GM21447 (cell line): ENCODE results near the gene RHOBTB3.

Source experiments
- ATAC-seq: cut with Tn5 transposase; IDR thresholded peaks from one replicate; pipeline ENCODE4 v1.9.1; 2021; ENCODE audit not compliant: unreplicated experiment

RHOBTB3 gene

DNA sequence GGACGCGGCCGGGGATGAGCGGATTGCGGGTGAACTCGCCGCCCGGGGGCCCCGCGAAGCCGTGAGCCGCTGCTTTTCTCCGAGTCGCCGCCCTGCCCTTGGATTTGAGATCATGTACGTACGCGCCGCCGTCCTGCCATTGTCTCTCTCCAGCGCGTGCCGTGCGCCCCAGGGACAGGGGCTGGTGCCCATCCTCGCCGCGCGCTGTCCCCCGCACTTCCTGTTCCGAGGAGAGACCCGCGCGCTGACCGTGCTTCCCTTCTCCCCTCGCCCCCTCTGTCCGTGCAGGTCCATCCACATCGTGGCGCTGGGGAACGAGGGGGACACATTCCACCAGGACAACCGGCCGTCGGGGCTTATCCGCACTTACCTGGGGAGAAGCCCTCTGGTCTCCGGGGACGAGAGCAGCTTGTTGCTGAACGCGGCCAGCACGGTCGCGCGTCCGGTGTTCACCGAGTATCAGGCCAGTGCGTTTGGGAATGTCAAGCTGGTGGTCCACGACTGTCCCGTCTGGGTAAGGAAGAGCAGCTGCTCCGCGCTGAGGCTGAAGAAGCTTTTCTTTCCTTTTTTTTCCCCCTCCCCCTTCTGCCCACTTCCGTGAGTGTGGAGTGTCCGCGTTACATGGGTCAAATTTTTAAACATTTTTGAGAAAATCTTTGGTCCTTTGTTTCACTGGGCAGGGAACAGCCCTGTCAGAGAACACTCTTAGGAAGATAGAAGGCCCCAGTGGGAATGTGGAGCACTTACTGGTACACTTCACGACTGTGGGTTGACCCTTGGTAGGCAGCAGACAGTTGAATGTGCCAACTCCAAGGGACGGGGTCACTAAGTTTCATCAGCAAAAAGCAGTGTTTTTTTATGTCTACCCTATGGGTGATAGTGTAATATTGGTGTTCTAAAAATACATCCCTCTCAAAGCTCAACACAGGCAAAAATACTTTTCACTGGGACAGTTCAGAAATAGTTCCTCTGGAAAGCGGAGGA lies 727 bp downstream of the RHOBTB3 start:
- ATAC-seq = peak; percentile 28

DNA sequence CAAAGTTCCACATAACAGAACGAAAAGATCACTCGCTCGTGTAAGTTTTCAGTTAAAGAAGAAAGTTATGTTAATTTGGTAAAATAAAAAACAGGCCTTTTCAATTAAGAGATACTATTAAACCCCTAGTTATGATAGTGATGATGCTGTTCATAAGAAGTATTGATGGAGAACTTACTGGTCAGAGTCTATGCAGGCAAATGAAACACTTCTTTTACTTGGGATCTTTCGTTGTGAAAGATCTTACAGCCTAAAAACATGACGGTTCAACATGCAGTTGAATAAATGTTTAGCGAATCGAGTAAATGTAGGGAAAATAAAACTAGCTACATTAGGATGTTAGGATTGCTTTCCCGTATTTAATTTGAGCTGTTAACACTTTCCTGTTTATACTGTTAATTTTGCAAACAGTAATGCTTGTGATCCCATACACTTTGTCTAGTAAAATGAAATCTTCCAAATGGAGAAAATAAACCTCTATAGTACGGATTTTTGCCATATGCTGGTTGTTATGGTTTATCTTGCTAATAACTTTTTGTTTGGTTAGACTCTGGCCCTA lies 2.0 kb downstream of the RHOBTB3 start:
- ATAC-seq = no peak

DNA sequence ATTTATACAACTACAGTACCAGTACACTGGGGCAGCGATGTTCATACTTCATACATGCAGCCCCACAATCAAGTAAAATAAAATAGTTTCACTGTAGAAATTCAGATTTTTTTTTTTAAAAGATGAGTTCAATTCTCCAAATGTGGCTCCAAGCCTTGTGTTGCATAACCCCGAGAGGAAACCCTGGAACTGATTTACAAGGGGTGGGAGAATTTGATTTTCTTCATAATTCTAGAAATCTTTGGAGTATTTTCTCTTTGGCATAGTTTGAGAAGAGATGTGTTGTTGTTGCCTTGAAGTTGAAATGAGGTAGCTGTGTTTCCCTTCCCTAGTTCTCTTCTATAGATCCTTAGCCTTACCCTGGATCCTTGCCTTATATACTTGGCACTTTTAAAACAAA lies 3.1 kb downstream of the RHOBTB3 start:
- no peak for ATAC-seq

DNA sequence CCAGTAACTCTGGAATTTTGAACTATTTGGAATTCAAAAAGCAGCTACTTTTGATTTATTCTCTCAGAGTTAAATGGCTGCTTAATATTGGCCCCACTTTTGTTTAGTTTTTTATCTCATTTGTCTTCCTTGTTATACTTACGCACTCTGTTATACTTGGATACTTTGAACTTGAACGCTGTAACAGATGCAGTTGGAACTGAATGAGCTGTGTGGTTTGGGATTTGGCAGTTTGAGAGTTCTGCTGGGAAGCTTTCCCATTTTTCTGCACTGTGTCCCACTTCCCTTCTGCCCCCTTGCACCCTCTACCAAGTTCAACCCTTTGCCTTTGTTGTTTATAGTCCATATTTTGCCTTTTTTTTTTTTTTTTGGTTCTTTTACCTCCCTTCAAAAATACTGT lies 3.8 kb downstream of the RHOBTB3 start:
- no peak for ATAC-seq

DNA sequence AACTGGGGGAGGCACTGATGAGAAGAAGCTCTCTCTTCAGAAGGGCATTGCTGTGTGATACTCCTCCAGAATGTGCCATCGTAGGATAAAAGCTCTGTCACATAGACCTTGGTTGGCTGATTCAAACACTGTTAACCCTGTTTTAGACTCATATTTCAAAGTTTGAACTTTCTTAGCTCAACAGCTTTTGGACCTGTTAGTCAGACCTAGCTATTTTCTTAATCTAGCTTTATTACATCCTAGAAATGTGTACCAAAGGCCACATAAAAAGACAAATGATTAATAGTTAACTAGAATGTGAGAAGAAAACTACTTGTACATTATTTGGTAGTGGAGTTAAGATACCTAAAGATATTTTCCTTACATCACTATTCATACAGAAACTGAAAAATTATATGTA lies 4.3 kb downstream of the RHOBTB3 start:
- ATAC-seq = no peak

DNA sequence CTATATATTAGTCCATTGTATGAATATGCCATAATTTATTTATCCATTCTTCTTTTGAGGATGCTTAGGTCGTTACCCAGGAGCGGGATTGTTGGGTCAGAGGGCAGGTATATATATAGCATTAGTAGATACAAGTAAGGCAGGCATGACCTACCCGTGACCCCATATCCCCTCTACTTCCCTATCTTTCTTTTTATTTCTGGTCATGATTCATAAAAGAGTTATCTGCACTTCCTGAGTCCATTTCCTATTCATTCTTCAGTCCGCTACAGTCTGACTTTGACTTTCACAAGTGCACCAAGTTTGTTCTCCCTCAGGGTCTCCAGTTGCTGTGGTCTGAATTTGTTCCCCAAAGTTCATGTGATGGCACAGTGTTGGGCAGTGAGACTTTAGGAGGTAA lies 6.9 kb downstream of the RHOBTB3 start:
- ATAC-seq = no peak

DNA sequence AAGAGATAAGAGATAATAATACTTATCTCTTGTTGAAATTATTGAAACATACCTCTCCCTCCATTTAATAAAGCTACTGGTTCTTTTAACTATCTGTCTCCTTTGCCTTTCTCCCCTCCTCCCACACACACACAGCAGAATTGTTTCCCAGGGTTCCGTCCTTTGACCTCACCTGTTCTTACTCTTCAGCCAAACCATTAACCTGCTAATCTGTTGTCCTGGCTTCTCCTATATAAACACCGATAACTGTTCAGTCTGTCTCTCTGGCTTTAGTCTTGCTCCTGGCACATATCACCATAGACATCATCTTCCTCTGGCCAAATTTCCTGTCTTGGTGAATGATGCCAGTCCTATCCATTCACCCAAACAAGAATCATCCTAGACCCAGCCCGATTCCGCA lies 7.7 kb downstream of the RHOBTB3 start:
- ATAC-seq = no peak

DNA sequence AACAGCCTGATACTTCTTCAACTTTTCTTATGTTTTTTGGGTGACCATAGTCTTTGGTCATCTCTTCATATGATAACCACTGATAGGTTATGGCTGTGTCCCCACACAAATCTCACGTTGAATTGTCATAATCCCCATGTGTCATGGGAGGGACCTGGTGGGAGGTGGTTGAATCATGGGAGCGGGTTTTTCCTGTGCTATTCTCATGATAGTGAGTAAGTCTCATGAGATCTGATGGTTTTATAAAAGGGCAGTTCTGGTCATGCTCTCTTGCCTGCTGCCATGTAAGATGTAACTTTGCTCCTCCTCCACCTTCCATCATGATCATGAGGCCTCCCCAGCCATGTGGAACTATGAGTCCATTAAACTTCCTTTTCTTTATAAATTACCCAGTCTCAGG lies 8.7 kb downstream of the RHOBTB3 start:
- ATAC-seq = no peak

DNA sequence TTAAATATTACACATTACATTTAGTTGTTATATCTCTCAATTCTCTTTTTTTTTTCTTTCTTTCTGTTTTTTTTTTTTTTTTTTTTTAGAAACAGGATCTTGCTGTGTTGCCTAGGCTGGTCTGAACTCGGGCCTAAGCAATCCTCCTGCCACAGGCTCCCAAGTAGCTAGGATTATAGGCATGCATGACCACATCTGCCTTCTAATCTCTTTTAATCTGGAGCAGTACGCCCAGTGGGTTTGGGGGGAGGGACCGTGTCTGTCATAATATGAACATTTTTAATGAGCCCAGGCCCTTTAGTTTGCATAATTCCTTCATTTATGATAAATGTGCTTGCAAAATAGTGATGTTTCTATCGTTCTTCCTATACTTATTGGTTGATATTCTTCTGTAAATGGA lies 10.3 kb downstream of the RHOBTB3 start:
- ATAC-seq = no peak

DNA sequence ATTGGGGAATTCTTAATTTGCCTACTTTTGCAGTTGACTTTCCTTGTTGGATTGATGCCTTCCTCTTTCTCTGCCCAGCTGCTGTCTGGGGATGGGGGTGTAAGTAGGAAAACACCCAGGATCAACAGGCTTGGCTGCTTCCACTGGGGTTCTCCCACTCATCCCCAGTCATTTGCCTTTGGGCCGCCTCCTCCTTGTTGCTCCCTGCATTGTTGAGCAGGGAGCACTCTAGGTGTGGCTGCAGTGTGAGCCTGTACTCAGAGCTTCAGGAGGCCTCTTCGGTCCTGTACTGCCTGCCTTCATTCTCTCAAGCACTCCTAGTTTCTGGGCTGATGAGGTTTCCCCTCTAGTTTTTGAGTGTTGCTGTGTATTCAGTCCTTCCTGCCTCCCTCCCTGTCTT lies 12.1 kb downstream of the RHOBTB3 start:
- no peak for ATAC-seq

DNA sequence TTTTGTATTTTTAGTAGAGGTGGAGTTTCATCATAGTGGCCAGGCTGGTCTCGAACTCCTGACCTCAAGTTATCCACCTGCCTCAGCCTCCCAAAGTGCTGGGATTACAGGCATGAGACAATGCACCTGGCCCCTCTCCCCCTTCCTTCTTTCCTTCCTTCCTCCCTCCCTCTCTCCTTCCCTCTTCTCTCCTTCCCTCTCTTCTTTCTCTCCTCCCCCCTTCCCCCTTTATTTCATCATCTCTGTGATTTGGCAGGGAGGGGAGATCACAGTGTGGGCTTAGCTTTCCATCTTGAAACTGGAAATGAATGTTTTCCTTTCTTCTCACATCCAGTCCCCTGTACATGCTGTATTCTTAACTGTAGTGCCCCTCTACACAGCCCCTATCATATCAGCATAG lies 12.7 kb downstream of the RHOBTB3 start:
- no peak for ATAC-seq

DNA sequence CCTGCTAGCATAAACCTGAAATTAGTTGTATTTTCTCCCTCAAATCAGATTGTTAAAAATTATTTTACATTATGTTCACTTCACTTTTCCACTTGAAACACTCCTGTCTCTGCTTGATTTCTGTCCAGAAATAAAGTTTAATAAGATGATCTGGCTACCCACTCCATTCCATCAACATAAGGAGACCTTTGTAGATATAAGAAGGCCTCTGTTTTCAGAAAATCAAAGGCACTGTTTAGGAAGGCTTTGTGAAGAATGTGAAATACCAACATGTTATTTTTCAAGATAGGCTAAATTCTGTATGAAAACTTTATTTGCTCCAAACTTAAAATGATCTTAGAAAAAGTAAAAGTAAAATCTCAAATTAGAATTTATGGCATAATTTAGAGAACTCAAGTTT lies 15.1 kb downstream of the RHOBTB3 start:
- ATAC-seq = no peak

DNA sequence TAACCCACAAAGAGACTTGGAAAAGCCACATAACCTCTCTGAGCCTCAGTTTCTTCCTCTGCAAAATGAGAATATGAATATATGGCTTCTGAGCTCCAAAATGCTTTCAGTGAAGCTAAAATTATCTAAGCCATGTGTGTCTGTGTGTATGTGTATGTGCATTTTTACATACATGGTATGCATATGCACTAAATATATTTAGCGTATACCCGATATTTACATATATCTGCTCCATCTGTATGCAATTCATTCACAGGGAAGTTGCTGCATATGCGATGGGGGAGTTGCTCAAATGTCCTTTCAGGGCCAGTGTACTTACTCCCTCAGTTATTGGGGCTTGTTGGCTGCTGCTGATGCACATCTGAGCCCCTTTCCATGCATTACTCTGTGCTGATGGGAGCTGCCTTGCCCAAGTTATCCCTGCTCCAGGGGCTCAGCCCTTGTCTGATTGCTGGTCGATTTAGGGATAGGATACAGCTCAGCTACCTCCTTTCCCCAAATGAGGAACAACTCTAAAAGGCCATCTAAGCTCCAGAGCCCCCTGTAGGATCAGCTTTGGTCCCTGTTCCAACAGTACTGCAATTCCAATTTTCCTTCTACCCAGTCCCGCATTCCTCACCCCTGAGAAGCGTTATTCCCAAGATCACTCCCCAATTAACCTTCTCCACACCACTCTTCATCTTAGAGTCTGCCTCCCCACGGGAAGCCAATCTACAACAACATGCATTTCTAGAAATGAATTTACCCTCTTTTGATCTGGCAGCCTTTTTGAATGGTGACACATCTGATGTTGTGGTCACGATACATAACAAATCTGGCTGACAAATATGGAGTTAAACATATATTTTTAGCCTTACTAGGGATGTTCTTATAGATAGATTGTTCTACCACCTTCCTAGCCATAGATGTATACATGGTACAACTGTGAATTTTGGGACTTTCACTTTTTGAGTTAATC lies 15.9 kb downstream of the RHOBTB3 start:
- no peak for ATAC-seq

DNA sequence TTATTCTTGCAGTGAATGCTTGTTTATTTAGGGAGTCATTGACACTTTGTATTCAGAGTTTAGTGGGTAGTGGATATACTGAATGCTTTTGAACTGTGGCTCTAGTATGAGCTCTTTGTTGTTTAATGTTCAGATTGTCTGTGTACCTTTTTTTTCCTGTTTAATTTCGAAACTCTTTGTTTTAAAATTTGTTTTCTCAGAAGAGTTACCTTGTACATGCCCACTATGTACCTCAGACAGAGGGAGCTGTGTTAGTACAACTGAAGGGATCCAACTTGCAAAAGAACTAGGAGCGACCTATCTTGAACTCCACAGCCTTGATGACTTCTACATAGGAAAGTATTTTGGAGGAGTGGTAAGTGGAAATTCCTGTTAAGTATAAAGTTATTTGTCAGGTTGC lies 17.0 kb downstream of the RHOBTB3 start:
- no peak for ATAC-seq

DNA sequence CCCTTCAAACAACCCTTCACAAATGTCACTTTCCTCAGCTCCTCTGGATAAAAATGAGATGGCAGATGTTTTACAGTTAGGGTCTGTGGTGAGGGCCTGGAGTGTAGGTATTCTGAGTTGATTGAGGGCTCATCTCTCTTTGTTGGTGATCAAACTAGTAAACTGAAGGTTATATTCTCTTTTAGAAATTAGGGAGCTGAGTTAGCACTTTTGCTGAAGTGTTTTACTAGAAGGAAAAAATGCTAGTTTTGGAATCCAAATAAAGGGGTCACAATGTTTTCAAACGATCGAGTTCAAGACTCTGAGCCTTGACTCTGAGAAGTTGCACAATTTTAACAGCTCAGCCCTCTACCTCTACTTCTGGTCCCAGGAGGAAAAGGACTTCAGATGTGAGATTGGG lies 23.4 kb downstream of the RHOBTB3 start:
- ATAC-seq = no peak

DNA sequence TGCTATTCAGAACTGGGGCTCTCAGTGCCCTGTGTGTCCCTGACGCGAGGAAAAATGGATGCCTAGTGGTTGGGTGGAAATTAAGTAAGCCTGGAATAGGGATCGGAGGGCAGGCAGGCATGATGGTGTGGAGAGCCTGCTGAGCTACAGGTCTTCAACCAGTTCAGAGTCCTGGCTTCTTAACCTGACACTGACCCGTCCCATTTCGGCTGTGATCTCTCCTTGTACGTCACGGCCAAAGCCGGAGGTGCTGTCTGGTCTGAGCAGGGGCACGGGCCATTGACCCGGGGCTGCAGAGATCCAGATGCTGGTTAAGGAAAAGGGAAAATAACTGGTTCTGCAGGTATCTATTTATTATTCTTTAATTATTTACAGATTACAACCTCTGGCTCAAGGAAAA lies 27.9 kb downstream of the RHOBTB3 start:
- no peak for ATAC-seq

DNA sequence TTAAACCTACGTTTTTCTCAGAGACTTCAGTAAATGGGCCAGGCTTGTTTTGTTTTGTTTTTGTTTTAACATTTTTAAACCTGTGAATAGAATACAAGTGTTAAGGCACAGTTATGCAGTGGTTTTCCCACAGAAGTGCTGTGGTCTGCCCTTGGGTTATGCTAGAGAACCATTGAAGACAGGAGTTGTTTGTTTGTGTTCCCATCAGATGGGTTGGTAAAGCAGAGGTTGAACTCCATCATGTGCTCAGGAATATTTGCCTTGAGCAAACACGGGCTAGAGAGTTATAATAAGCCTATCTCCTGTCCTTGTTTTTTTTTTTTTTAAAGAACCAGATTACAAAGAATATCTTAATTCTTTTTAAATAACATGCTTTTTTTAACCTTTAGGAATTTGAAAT lies 28.5 kb downstream of the RHOBTB3 start:
- ATAC-seq = no peak

DNA sequence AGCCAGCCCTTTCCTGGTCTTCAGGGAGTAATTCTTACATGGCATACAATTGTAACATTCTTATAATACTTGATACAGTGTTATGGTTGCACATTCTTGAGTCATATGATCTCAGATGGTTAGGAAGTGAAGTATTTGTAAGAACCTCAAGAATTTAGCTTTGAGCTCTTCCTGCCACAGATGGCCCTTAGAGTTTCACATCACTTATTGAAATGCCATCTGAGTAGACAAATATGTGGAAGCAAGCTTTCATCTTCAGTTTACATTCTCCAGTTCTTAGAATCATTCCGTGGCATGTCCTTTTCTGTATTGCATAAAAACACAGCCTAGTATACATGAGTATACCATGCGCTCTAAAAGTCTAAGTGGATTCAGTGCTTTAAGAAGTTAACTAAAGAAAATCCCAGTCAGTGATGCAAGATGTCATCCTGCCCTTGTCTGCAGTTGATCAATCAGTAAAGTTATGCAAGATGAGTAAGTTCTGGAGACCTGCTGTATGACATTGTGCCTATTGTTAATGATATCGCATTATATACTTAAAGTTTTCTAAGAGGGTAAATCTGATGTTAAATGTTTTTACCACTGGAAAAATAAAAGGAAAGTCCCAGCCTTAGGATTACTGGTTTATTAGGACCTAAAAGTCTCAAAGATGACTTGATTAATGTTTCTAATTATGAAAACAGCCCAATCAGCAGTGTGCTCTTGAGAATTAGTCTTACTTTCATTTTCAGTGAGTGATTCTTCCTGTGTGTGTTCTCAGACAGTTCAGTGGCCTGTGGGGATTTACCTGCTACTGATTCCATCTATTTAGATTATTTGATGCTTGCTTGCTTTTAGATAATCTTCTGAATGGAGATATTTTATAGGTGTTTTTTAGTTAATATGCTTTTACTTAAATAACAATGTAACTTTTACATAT lies 29.4 kb downstream of the RHOBTB3 start:
- ATAC-seq = peak; percentile 94

DNA sequence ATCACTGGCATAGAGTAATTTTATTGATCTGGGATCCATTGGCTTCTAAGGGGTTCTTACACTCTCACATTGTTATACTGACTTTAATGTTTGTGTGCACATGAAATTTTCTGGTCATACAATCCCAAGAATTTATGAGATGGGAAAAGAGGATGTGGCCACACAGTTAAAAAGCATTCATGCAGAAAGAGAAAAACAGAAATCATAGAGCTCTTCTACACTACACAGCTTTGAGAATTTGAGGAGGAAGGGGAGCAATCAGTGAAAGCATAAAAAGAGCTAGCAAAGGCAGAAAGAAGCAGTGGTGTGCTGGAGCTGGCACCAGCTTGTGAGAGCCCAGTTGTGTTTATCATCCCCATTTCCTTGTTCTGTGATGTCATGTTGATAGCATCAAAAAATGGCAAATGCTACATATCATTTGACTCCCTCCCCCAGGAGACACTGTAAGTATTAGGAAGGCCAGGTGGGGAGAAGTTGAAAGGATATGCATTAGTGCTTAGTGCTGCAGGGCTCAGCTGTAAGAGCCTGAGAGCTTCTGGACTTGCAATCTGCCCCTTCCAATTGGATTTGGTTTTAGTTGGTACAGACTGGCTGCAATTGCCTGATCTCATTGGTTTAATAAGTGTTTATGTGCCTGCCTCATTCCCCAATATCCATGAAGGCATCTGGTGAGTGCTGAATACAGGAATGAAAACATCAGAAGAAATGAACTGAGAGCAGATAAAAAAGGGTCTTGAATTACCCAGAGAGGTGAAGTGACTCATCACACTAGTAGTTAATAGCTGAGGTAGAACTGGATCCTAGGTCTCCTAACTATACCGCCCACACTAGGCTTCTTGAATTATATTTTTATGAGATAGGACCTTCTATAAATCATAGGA lies 30.9 kb downstream of the RHOBTB3 start:
- ATAC-seq = no peak
